Bronchial epithelial cell (primary cell): Measurements from ENCODE around the gene CAPN3. TPM values are rescaled to one million over a fixed set of nuclear protein-coding genes. Genes with fewer than 3 reads are reported as not detected.
A peak's percentile ranks its signal among the peaks of the same experiment; 100 is the strongest.

Source experiments
- DNase-seq: peaks from one replicate; pipeline ENCODE4 v3.0.0-alpha.2; 2010; ENCODE audit warnings: low read depth
- FAIRE-seq: peaks from 2 replicates; lab custom pipeline; 2011; peaks lifted over from hg19 to GRCh38; lab: Jason Lieb, UNC
- H3K27me3 ChIP-seq: 2 replicates; pipeline ENCODE4 v1.5.1; 2011; ENCODE audit warnings: low read length; ENCODE audit not compliant: control insufficient read depth, insufficient read depth
- H3K36me3 ChIP-seq: 2 replicates; pipeline ENCODE4 v1.5.1; 2011; ENCODE audit warnings: low read length; ENCODE audit not compliant: control insufficient read depth, insufficient read depth
- H3K4me3 ChIP-seq: 2 replicates; pipeline ENCODE4 v1.5.1; 2011; ENCODE audit warnings: mild to moderate bottlenecking, low read depth, low read length, control low read depth
- CTCF ChIP-seq: IDR thresholded peaks from 2 replicates; pipeline ENCODE4 v1.5.1; 2011; ENCODE audit warnings: mild to moderate bottlenecking, moderate library complexity, low read length, control low read depth, inconsistent platforms; ENCODE audit not compliant: insufficient read depth, severe bottlenecking
- total RNA-seq: library from RNA; depleted of rRNA; stranded (reverse); fragments of >200 nt; gene quantifications from 2 replicates; pipeline ENCODE4 v1.2.1, GENCODE V29; 2014

Gene CAPN3
- total RNA-seq, 1 donor from 2014 or later: 2.1 TPM

GRCh38 chr15:42421376-42421775 is 62.1 kb downstream of the CAPN3 start:
- peaks cover 20% of the 10 kb centered on the region for H3K36me3 ChIP-seq

GRCh38 chr15:42427429-42428223 is 68.3 kb downstream of the CAPN3 start:
- Histone ChIP-seq H3K27me3 (no peaks in the 10 kb centered on the region), H3K4me3 (no peak overlapping the region), H3K36me3 (peaks cover 18% of the 10 kb centered on the region)
- DNase-seq (peak; percentile 13), FAIRE-seq (no peak)
- TF ChIP-seq CTCF: no peak

More at GRCh38 chr15:42421376-42421775, 62.1 kb downstream of the CAPN3 start:
- DNase-seq (no peak), FAIRE-seq (no peak)
- Histone ChIP-seq H3K27me3 (no peaks in the 10 kb centered on the region), H3K4me3 (no peak overlapping the region)
- TF ChIP-seq CTCF: no peak

GRCh38 chr15:42444415-42445063 is 85.2 kb downstream of the CAPN3 start:
- Histone ChIP-seq H3K36me3 (peaks cover 6% of the 10 kb centered on the region), H3K4me3 (no peak overlapping the region), H3K27me3 (no peaks in the 10 kb centered on the region)
- DNase-seq (no peak), FAIRE-seq (no peak)
- no peak for TF ChIP-seq CTCF

GRCh38 chr15:42445551-42445950 is 86.2 kb downstream of the CAPN3 start:
- Histone ChIP-seq H3K36me3 (peaks cover 9% of the 10 kb centered on the region), H3K4me3 (no peak overlapping the region), H3K27me3 (no peaks in the 10 kb centered on the region)
- no peak for TF ChIP-seq CTCF
- DNase-seq (no peak), FAIRE-seq (no peak)

- H3K36me3 ChIP-seq: peaks cover 8% of the 10 kb centered on the region
- DNase-seq: no peak
- no peak for TF ChIP-seq CTCF
- H3K27me3 ChIP-seq: no peaks in the 10 kb centered on the region
- FAIRE-seq: no peak
- H3K4me3 ChIP-seq: no peak overlapping the region
Measured at GRCh38 chr15:42447599-42447998, 88.3 kb downstream of the CAPN3 start.
